Astrocyte of the spinal cord (primary cell): ENCODE measurements around the gene CLDN9.

Experiments
- DNase-seq: peaks from one replicate; pipeline ENCODE4 v3.0.0; 2011; ENCODE audit warnings: low read depth, low spot score
- H3K4me3 ChIP-seq: 2 replicates; pipeline ENCODE4 v1.5.1; 2011; ENCODE audit warnings: low read depth, mild to moderate bottlenecking, low read length, moderate library complexity
- in situ Hi-C: cut with HindIII; loops from 2 replicates; pipeline ENCODE4 v1.10.0; 2017; ENCODE audit warnings: low sequenced_read_pairs
- TF ChIP-seq, protein P1 (sequence below): IDR thresholded peaks from 2 replicates; pipeline ENCODE4 v1.5.1; 2012; ENCODE audit warnings: low read depth, mild to moderate bottlenecking, low read length, inconsistent platforms

The CLDN9 gene

DNA sequence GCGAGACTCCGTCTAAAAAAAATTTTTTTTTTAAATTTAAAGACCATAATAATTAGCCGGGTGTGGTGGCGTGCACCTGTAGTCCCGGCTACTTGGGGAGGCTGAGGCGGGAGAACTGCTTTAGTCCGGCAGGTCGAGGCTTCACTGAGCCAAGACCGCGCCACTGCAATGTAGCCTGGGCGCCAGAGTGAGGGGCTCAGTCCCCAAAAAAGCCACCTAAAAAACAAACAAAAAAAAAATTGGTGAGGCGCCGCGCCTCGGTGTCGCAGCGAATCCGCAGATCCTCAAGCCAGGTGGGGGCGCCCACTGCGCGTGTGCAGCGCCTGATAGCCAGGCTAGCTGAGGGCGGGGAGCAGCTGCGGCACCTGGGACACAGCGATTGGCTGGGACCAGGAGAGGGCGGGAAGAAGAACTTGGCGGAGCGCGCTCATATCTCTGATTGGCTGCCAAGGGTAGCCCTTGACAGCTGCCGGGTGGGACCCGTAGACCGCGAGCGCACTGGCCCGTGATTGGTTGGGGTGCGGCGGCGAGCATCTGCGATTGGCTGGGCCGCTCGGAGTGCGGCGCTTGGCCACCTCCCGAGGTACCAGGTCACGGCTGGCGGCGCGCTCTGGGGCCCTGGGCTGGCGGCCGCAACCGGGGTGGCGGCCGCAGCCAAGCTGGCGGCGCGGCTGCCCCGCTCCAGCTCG is 9.0 kb upstream of the CLDN9 start:
- in situ Hi-C loops, result no loop called here
- peak; percentile 98 for DNase-seq
- H3K4me3 ChIP-seq, result no peak overlapping the region
- TF ChIP-seq, protein P1, sequence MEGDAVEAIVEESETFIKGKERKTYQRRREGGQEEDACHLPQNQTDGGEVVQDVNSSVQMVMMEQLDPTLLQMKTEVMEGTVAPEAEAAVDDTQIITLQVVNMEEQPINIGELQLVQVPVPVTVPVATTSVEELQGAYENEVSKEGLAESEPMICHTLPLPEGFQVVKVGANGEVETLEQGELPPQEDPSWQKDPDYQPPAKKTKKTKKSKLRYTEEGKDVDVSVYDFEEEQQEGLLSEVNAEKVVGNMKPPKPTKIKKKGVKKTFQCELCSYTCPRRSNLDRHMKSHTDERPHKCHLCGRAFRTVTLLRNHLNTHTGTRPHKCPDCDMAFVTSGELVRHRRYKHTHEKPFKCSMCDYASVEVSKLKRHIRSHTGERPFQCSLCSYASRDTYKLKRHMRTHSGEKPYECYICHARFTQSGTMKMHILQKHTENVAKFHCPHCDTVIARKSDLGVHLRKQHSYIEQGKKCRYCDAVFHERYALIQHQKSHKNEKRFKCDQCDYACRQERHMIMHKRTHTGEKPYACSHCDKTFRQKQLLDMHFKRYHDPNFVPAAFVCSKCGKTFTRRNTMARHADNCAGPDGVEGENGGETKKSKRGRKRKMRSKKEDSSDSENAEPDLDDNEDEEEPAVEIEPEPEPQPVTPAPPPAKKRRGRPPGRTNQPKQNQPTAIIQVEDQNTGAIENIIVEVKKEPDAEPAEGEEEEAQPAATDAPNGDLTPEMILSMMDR, result peak; percentile 47

DNA sequence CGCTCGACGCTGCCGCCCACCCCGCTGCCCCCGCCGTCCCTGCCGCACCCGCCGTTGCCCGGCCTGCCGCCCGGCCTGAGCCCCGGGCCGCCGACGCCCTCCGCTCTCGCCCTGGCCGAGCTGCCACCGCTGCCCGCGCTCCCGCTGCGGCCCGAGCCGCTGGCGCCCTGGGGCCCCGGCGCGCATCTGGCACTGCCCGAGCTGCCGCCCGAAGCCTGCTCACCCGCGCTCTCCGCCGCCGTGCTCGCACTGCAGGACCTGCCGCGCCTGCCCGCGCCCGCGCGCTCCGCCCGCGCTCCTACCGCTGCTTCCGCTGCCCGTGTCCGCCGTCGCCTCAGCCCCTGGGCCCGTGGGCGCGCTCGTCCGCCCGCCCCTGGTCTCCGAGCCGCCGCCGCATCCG is 8.4 kb upstream of the CLDN9 start:
- no peak for DNase-seq
- TF ChIP-seq, protein P1, result no peak
- H3K4me3 ChIP-seq, result no peak overlapping the region
- in situ Hi-C loops, result no loop called here

DNA sequence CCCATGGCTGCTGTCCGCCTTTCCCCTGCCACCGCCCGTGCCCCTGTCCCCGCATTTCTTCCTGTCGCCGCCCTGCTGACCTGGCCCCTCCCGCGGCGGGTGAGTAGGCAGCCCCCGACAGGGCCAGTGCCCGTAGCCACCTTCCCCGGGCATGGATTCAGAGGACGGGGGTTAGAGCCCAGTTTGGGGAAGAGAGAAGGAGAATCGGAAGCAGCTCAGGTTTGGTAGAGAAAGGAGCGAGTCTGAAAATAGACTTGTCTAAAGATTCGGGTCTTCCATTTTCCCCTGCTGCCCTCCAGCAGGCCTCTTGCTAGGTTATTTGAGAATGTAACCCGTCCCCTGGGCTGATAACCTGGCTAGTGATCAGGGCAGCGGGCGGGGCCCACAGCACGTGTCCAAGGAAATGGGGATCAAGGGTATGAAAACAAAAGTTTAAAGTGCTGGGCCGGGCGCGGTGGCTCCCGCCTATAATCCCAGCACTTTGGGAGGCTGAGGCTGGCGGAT is 7.9 kb upstream of the CLDN9 start:
- in situ Hi-C loops, result no loop called here
- TF ChIP-seq, protein P1, result no peak
- H3K4me3 ChIP-seq, result no peak overlapping the region
- no peak for DNase-seq

DNA sequence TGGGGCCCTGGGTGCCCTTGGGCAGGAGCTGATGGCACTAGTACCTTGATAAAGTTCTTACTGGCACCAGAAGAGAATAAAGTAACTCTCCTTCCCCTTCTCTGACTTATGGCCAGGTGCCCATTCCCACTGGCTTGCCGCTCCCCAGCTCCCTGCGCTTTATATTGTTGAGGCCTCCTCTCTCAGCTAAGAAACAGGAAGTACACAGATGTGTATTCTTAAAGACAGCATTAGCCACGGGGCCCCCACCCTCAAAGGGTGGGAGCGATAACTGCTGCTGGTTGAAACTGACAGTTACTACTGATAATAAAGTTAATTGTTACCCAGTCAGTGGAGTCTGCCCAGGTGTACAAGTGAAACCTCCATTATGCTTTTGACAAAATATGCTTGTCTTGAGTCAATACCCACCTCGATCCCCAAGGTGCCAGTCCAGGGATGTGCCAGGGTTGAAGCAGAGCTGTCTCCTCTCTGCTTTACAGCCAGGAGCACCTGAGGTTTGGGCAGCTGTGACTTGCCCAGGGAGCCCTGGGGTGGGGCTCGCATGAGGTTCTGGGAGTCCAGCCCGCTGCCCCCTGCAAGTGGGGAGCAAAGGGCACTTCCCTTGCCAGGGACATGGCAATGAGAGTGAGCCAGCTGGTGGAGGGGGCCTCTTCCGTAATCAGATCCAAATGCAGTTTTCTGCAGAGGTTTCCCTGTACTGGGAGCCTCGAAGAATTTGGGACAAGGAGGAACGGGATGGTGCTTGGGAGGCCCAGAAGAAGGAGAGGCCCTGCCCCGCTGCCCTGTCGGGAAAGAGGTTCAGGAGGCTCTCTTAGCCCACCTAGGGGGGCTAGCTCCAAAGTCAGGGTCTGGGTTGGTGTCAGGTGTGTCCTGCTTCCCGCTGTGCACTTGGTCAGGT is 5.4 kb upstream of the CLDN9 start:
- TF ChIP-seq, protein P1, result no peak
- H3K4me3 ChIP-seq, result no peak overlapping the region
- no peak for DNase-seq
- in situ Hi-C loops, result no loop called here

DNA sequence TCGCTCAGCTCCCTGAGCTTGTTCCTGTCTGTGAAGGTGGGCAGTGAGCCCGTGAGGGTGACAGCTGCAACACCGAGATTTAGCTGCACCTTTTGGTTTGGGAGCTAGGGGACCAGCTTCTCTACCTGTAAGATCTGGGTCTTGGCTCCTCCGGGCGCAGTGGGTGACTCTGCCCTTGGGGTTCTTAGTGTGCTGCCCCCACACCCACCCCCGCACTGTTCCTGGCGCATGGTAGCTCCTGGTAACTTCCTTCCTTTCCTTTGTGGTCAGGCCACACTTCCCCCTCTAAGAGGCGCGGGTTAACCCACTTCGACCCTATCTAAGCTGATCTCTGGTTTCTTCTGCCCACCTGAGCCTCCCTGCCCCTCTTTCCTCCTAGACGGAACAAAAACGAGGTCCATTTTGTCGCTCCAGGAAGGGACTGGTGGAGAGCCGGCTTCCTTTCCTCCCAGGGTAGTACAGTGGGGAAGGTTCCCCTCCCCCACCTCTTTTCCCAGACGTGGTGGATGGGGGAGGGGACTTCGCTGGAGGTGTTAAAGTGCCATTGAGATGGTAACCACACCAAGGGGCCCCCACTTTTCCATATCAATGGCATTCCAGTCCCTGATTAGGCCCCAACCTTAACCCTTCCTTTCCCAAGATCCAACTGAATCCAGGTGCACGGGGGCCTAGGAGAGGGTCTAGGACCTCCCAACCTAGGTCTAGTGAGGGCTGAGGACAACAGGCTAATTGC is 4.6 kb upstream of the CLDN9 start:
- no peak for DNase-seq
- H3K4me3 ChIP-seq, result no peak overlapping the region
- in situ Hi-C loops, result no loop called here
- TF ChIP-seq, protein P1, result no peak

DNA sequence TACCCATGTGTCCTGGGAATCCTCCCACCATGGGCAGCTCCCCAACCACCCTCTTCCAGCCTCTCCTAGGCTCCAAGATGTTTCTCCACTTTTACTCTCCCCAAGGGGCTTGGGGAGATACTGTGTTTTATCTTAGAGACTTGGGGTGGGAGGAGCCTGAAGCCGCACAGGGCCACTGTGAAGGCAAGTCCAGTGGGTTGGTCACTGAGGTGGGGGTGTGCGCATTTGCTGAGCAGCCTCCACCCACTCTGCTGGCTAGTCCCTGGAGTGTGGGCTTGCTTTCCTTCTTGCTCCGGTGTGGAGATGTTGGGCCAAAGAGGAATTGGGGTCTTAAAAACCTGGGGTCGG is 4.1 kb upstream of the CLDN9 start:
- no peak overlapping the region for H3K4me3 ChIP-seq
- in situ Hi-C loops, result no loop called here
- no peak for DNase-seq
- TF ChIP-seq, protein P1, result no peak
